ENCODE measurements around the gene TSPAN18. TPM values are rescaled to one million over a fixed set of nuclear protein-coding genes. Genes with fewer than 3 reads are reported as not detected.

The TSPAN18 gene
- total RNA-seq, 1 donor: 5.8 TPM

- no peak for DNase-seq (ENCODE audit: insufficient read length, low spot score, missing footprints)
- Histone ChIP-seq H4K20me1 (ENCODE audit: insufficient read depth, low read length) (no peaks in the 10 kb centered on the region), H3K4me3 (ENCODE audit: insufficient read depth, low read length) (no peak overlapping the region), H3K79me2 (ENCODE audit: insufficient read depth, low read length) (no peaks in the 10 kb centered on the region), H3K9me3 (ENCODE audit: low read depth, low read length) (no peaks in the 10 kb centered on the region), H3K36me3 (ENCODE audit: insufficient read depth, low read length) (no peaks in the 10 kb centered on the region), H3K27me3 (ENCODE audit: insufficient read depth, low read length) (peaks cover 6% of the 10 kb centered on the region), H2AFZ (ENCODE audit: low read length) (no peak overlapping the region), H3K4me2 (ENCODE audit: insufficient read depth, low read length) (no peak overlapping the region), H3K27ac (ENCODE audit: low read depth, low read length) (no peak overlapping the region), H3K4me1 (ENCODE audit: insufficient read depth, low read length) (no peaks in the 10 kb centered on the region)
- peak; percentile 26 for TF ChIP-seq CTCF (IDR thresholded peaks at IDR 0.05; ENCODE audit: extremely low read depth, low read depth, low read length)
Observed at GRCh38 chr11:44823006-44823405, 96.2 kb downstream of the TSPAN18 start.

GRCh38 chr11:44823868-44824267, 97.1 kb downstream of the TSPAN18 start:
- DNase-seq (ENCODE audit: insufficient read length, low spot score, missing footprints): no peak
- no peak for TF ChIP-seq CTCF (IDR thresholded peaks at IDR 0.05; ENCODE audit: extremely low read depth, low read depth, low read length)
- H3K36me3 ChIP-seq (ENCODE audit: insufficient read depth, low read length): no peaks in the 10 kb centered on the region
- H3K4me2 ChIP-seq (ENCODE audit: insufficient read depth, low read length): no peak overlapping the region
- H3K27me3 ChIP-seq (ENCODE audit: insufficient read depth, low read length): peaks cover 9% of the 10 kb centered on the region
- no peaks in the 10 kb centered on the region for H4K20me1 ChIP-seq (ENCODE audit: insufficient read depth, low read length)
- no peak overlapping the region for H3K27ac ChIP-seq (ENCODE audit: low read depth, low read length)
- H3K4me1 ChIP-seq (ENCODE audit: insufficient read depth, low read length): no peaks in the 10 kb centered on the region
- H3K9me3 ChIP-seq (ENCODE audit: low read depth, low read length): no peaks in the 10 kb centered on the region
- H3K4me3 ChIP-seq (ENCODE audit: insufficient read depth, low read length): no peak overlapping the region
- no peak overlapping the region for H2AFZ ChIP-seq (ENCODE audit: low read length)
- no peaks in the 10 kb centered on the region for H3K79me2 ChIP-seq (ENCODE audit: insufficient read depth, low read length)

DNA sequence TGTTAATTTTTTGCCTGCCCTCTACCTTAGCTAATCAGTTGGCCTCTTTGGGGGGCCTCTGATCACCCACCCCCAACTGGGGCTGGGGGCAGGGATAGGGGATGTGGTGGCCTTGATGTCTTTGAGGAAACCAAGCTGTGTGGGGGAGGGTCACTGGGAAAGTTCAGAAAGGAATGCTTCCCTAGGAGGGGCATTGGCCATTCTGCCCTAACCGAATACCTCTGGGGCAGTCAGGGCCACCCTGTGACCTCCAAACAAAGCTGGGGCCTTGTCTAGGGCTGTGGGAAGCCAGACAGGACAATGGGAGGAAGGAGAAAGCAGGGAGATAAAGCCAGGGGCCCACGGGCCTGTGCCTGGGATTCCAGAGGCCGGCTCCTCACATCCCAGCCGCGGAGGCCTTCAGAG, 97.5 kb downstream of the TSPAN18 start:
- H4K20me1 ChIP-seq (ENCODE audit: insufficient read depth, low read length): no peaks in the 10 kb centered on the region
- no peak overlapping the region for H3K27ac ChIP-seq (ENCODE audit: low read depth, low read length)
- H3K4me3 ChIP-seq (ENCODE audit: insufficient read depth, low read length): no peak overlapping the region
- no peak overlapping the region for H3K4me2 ChIP-seq (ENCODE audit: insufficient read depth, low read length)
- no peak for DNase-seq (ENCODE audit: insufficient read length, low spot score, missing footprints)
- no peaks in the 10 kb centered on the region for H3K79me2 ChIP-seq (ENCODE audit: insufficient read depth, low read length)
- no peak for TF ChIP-seq CTCF (IDR thresholded peaks at IDR 0.05; ENCODE audit: extremely low read depth, low read depth, low read length)
- no peaks in the 10 kb centered on the region for H3K4me1 ChIP-seq (ENCODE audit: insufficient read depth, low read length)
- no peak overlapping the region for H2AFZ ChIP-seq (ENCODE audit: low read length)
- peaks cover 9% of the 10 kb centered on the region for H3K27me3 ChIP-seq (ENCODE audit: insufficient read depth, low read length)
- H3K9me3 ChIP-seq (ENCODE audit: low read depth, low read length): no peaks in the 10 kb centered on the region
- no peaks in the 10 kb centered on the region for H3K36me3 ChIP-seq (ENCODE audit: insufficient read depth, low read length)

DNA sequence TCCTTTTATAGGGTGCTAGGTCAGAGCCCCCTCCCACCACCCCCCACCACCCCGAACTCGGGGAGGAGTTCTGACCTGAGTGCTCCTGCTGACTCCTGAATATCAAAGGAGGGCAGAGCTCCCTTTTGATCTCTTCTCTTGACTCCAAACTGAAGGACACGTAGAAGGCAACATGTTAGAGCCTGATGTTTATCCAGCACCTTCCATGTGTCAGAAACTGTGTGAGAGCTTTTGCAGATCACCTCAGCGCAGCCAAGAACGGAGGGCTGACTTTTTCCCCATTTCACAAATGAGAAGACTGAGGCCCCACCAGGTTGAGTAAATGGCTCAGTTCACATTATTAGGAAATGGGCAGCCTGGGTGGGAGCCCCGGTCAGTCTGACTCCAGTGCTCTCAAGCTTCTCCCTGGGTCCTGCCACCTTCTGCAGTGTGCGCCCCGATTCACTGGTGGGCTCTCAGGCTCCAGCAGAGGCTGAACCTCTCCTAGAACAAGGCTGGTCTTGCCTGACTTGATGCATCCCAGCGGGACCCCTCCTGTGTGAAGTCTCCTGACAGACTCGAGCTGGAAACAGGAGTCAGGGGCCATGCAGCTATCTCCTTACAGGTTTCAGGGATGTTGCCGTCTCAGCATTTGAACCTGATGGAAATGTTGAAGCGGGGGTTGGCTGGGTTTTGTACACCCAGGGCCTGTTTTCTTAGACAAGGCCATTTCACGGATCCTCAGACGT, 98.5 kb downstream of the TSPAN18 start:
- H3K79me2 ChIP-seq (ENCODE audit: insufficient read depth, low read length): no peaks in the 10 kb centered on the region
- TF ChIP-seq CTCF (IDR thresholded peaks at IDR 0.05; ENCODE audit: extremely low read depth, low read depth, low read length): no peak
- no peak overlapping the region for H3K4me2 ChIP-seq (ENCODE audit: insufficient read depth, low read length)
- no peak for DNase-seq (ENCODE audit: insufficient read length, low spot score, missing footprints)
- H3K4me3 ChIP-seq (ENCODE audit: insufficient read depth, low read length): no peak overlapping the region
- H4K20me1 ChIP-seq (ENCODE audit: insufficient read depth, low read length): no peaks in the 10 kb centered on the region
- H3K9me3 ChIP-seq (ENCODE audit: low read depth, low read length): no peaks in the 10 kb centered on the region
- H3K4me1 ChIP-seq (ENCODE audit: insufficient read depth, low read length): no peaks in the 10 kb centered on the region
- no peaks in the 10 kb centered on the region for H3K36me3 ChIP-seq (ENCODE audit: insufficient read depth, low read length)
- H2AFZ ChIP-seq (ENCODE audit: low read length): no peak overlapping the region
- peaks cover 9% of the 10 kb centered on the region for H3K27me3 ChIP-seq (ENCODE audit: insufficient read depth, low read length)
- H3K27ac ChIP-seq (ENCODE audit: low read depth, low read length): no peak overlapping the region
